GM12878 (cell line): ENCODE measurements around the gene CHSY3. TPM values are rescaled to one million over a fixed set of nuclear protein-coding genes. Genes with fewer than 3 reads are reported as not detected.

ENCODE experiments used
- ATAC-seq: fragments of 200-7000 bp; cut with Tn5 transposase; 3 replicates; pipeline ENCODE4 v1.9.1; 2020; ENCODE audit warnings: mild to moderate bottlenecking, moderate library complexity
- BruUV-seq: library from RNA; stranded (reverse); fragments of 400-500 nt; replicated peaks from 2 replicates; lab custom pipeline; 2021; lab: Mats Ljungman, UMichigan
- CTCF ChIA-PET: fragments of 300-600 bp; sonication (Branson Sonifier 250); formaldehyde crosslinking; extraction: SDS; loops from one replicate; lab custom pipeline; 2021; ENCODE audit warnings: inconsistent platforms; lab: Yijun Ruan, JAX
- POLR2A ChIA-PET: fragments of 350-600 bp; formaldehyde crosslinking; extraction: SDS; loops from one replicate; lab custom pipeline; 2021; ENCODE audit warnings: inconsistent platforms; lab: Charles Lee
- RAD21 ChIA-PET: fragments of 300-600 bp; sonication (Branson Sonifier 250); formaldehyde crosslinking; loops from one replicate; lab custom pipeline; 2023; ENCODE audit warnings: antibody characterized with exemption; ENCODE audit not compliant: unreplicated experiment; lab: Charles Lee
- SMC1A ChIA-PET: fragments of 300-600 bp; sonication (Branson Sonifier 250); formaldehyde crosslinking; loops from one replicate; lab custom pipeline; 2023; ENCODE audit not compliant: unreplicated experiment, uncharacterized antibody; lab: Charles Lee
- DNase-seq: peaks from one replicate; pipeline ENCODE4 v3.0.0-alpha.2; 2011; ENCODE audit warnings: low read depth, low spot score
- FAIRE-seq: peaks from 3 replicates; lab custom pipeline; 2011; peaks lifted over from hg19 to GRCh38; lab: Jason Lieb, UNC
- H2AFZ ChIP-seq: 2 replicates; pipeline ENCODE4 v1.6.0; 2011; ENCODE audit warnings: low read depth, low read length, control low read depth; ENCODE audit not compliant: control insufficient read depth
- H3K27ac ChIP-seq: 2 replicates; pipeline ENCODE4 v1.5.1; 2011; ENCODE audit warnings: control low read depth; ENCODE audit not compliant: control insufficient read depth, insufficient read depth
- H3K27me3 ChIP-seq, 2 experiments: replicated peaks in 1 of 2; 2 replicates each; pipeline versions ENCODE4 v1.6.0 to v1.6.1; 2011; ENCODE audit warnings: low read length in 1 of 2; ENCODE audit not compliant: control insufficient read depth in 2 of 2, insufficient read depth in 2 of 2
- H3K36me3 ChIP-seq, 2 experiments: 2 replicates each; pipeline ENCODE4 v1.5.1; 2011; ENCODE audit warnings: low read length in 1 of 2; ENCODE audit not compliant: control insufficient read depth in 2 of 2, insufficient read depth in 2 of 2
- H3K4me1 ChIP-seq: 2 replicates; pipeline ENCODE4 v1.6.1; 2011; ENCODE audit warnings: mild to moderate bottlenecking, low read length, moderate library complexity, mixed read lengths; ENCODE audit not compliant: control insufficient read depth, insufficient read depth
- H3K4me2 ChIP-seq: 2 replicates; pipeline ENCODE4 v1.6.0; 2011; ENCODE audit warnings: control low read depth; ENCODE audit not compliant: control insufficient read depth, insufficient read depth
- H3K4me3 ChIP-seq: fragments of 200-600 bp; sonication (generic); 2 replicates; pipeline ENCODE4 v1.5.1; 2016
- H3K79me2 ChIP-seq: 2 replicates; pipeline ENCODE4 v1.6.0; 2011; ENCODE audit warnings: low read length; ENCODE audit not compliant: control insufficient read depth, insufficient read depth
- H3K9ac ChIP-seq: 2 replicates; pipeline ENCODE4 v1.8.0; 2011; ENCODE audit warnings: low read length, control low read depth, mixed read lengths; ENCODE audit not compliant: control insufficient read depth, insufficient read depth
- H3K9me3 ChIP-seq: replicated peaks from 3 replicates; pipeline ENCODE4 v1.5.1; 2011; ENCODE audit warnings: mild to moderate bottlenecking, low read length; ENCODE audit not compliant: control insufficient read depth, insufficient read depth
- H4K20me1 ChIP-seq: 2 replicates; pipeline ENCODE4 v1.6.0; 2011; ENCODE audit not compliant: control insufficient read depth, insufficient read depth
- ATF2 ChIP-seq: IDR thresholded peaks from 2 replicates; pipeline ENCODE4 v1.6.1; 2012; ENCODE audit warnings: low read length, inconsistent platforms
- BCLAF1 ChIP-seq: fragments of 450-650 bp; IDR thresholded peaks from 2 replicates; pipeline ENCODE4 v1.6.1; 2017; ENCODE audit warnings: antibody characterized with exemption, mild to moderate bottlenecking, moderate library complexity
- CREM ChIP-seq: IDR thresholded peaks from 2 replicates; pipeline ENCODE4 v1.6.1; 2014; ENCODE audit warnings: antibody characterized with exemption, low read depth
- CTCF ChIP-seq, 3 experiments: IDR thresholded peaks in 2 of 3; conservative IDR thresholded peaks in 1 of 3; 2 replicates each; pipeline ENCODE4 v1.5.1; 2011; ENCODE audit warnings: low read depth in 3 of 3, low read length in 3 of 3, mild to moderate bottlenecking in 3 of 3, control low read depth in 2 of 3, moderate library complexity in 2 of 3, inconsistent platforms in 1 of 3, mixed read lengths in 1 of 3; ENCODE audit not compliant: control insufficient read depth in 2 of 3, insufficient read depth in 1 of 3; ENCODE audit errors: extremely low read depth in 1 of 3
- E2F8 ChIP-seq: fragments of 450-650 bp; IDR thresholded peaks from 2 replicates; pipeline ENCODE4 v1.6.1; 2018; ENCODE audit warnings: mild to moderate bottlenecking, low read depth, moderate library complexity; ENCODE audit not compliant: partially characterized antibody
- GABPA ChIP-seq: IDR thresholded peaks from 2 replicates; pipeline ENCODE4 v1.6.1; 2014; ENCODE audit warnings: antibody characterized with exemption, low read depth, mild to moderate bottlenecking, inconsistent platforms
- HDGF ChIP-seq: fragments of 450-650 bp; IDR thresholded peaks from 2 replicates; pipeline ENCODE4 v1.6.1; 2016; ENCODE audit warnings: antibody characterized with exemption
- MTA3 ChIP-seq: IDR thresholded peaks from 2 replicates; pipeline ENCODE4 v1.6.1; 2012; ENCODE audit warnings: low read length, inconsistent platforms, borderline replicate concordance
- RAD21 ChIP-seq: IDR thresholded peaks from 2 replicates; pipeline ENCODE4 v1.6.1; 2011; ENCODE audit warnings: mild to moderate bottlenecking, low read depth, low read length, moderate library complexity; ENCODE audit not compliant: insufficient read depth
- SMC3 ChIP-seq: IDR thresholded peaks from 2 replicates; pipeline ENCODE4 v1.6.1; 2011; ENCODE audit warnings: low read length, improper control_type of control experiment, borderline replicate concordance
- SPI1 ChIP-seq: IDR thresholded peaks from 2 replicates; pipeline ENCODE4 v1.6.1; 2011; ENCODE audit warnings: low read depth, mild to moderate bottlenecking, low read length, moderate library complexity, borderline replicate concordance; ENCODE audit not compliant: insufficient read depth
- SRF ChIP-seq, 2 experiments: IDR thresholded peaks; 2 replicates each; pipeline ENCODE4 v1.6.1; 2011; ENCODE audit warnings: low read depth in 2 of 2, low read length in 2 of 2, mild to moderate bottlenecking in 1 of 2, moderate library complexity in 1 of 2
- YY1 ChIP-seq: IDR thresholded peaks from 2 replicates; pipeline ENCODE4 v1.6.1; 2011; ENCODE audit warnings: low read depth, mild to moderate bottlenecking, low read length
- ZZZ3 ChIP-seq: IDR thresholded peaks from 2 replicates; pipeline ENCODE4 v1.6.1; 2011; ENCODE audit warnings: low read depth; ENCODE audit not compliant: control insufficient read depth, insufficient read length
- WGBS: methylation state at CpG from one replicate; pipeline ENCODE4 v1.1.6; 2016; ENCODE audit warnings: low lambda C conversion rate; ENCODE audit not compliant: insufficient replicate concordance, insufficient coverage; ENCODE audit errors: missing lambda C conversion rate; 5-methylcytosine and 5-hydroxymethylcytosine counted together
- in situ Hi-C: fragments of 300-500 bp; cut with MboI; formaldehyde crosslinking; loops from 9 replicates; pipeline ENCODE4 v1.14.3; 2018; ENCODE audit warnings: mixed read lengths
- intact Hi-C: fragments of 100-400 bp; cut with micrococcal nuclease; formaldehyde crosslinking; loops from one replicate; pipeline ENCODE4 v1.14.2; 2022; ENCODE audit not compliant: unreplicated experiment
- polyA plus RNA-seq, 11 experiments: library from polyadenylated mRNA; depleted of rRNA in 4 of 11; unstranded in 6 of 11; stranded (reverse) in 5 of 11; fragments of >200 nt; fragmentation: Nextera tagmentation in 4 of 11; fragmentation: Illumina TruSeq in 1 of 11; extraction: Ambion mirVana in 4 of 11; extraction: Trizol in 1 of 11; gene quantifications; 1 replicate in 1 of 11; 2 replicates in 10 of 11; pipeline versions ENCODE4 v1.2.1 to v1.2.3, GENCODE V29; 2011 to 2016; ENCODE audit warnings: inconsistent platforms in 2 of 11, missing spikeins in 2 of 11, low read depth in 1 of 11
- total RNA-seq, 4 experiments: library from RNA; depleted of rRNA in 3 of 4; stranded (reverse); fragments of >200 nt in 3 of 4; fragmentation: Illumina TruSeq in 1 of 4; extraction: Trizol in 1 of 4; gene quantifications; 2 replicates each; pipeline versions ENCODE4 v1.2.1 to v1.2.3, GENCODE V29; 2013 to 2021

Gene CHSY3
- total and polyA plus RNA-seq, 10 of the 15 experiments (the other 5 are each of a cell fraction or from before 2014, with no cell fraction given) = not detected

GRCh38 chr5:130141659-130142320, 237.5 kb downstream of the CHSY3 start:
- Histone ChIP-seq H4K20me1 (no peaks in the 10 kb centered on the region), H3K9ac (no peak overlapping the region), H3K27ac (no peak overlapping the region), H3K4me3 (no peak overlapping the region), H3K9me3 (no peaks in the 10 kb centered on the region), H3K27me3 (no peaks in the 10 kb centered on the region), H3K4me1 (no peaks in the 10 kb centered on the region), H3K36me3 (no peaks in the 10 kb centered on the region), H2AFZ (no peak overlapping the region), H3K79me2 (no peaks in the 10 kb centered on the region), H3K4me2 (no peak overlapping the region)
- WGBS = 27% methylated on average over 3 of the region's 3 CpGs
- ChIA-PET RAD21 (interaction anchor here (0.9 to 2.9 kb wide), 7 partner anchors 26 to 370 kb away, joined by 3 to 12 read pairs (median 4); no protein-coding TSS in a partner anchor), CTCF (interaction anchor here (0.6 to 4.9 kb wide), 13 partner anchors 13 to 370 kb away, joined by 3 to 66 read pairs (median 5); no protein-coding TSS in a partner anchor), SMC1A (interaction anchor here (0.6 to 3.1 kb wide), 8 partner anchors 17 to 371 kb away, joined by 3 to 30 read pairs (median 4); no protein-coding TSS in a partner anchor), POLR2A (no interaction called here)
- DNase-seq (no peak), FAIRE-seq (no peak), ATAC-seq (peak; percentile 90)
- in situ Hi-C loops (no loop called here), intact Hi-C loops (loop anchor here (1.0 to 2.0 kb wide), 2 partner anchors 32 to 371 kb away; no protein-coding TSS in a partner anchor)
- TF ChIP-seq HDGF (no peak), RAD21 (peak; percentile 51), ATF2 (no peak), ZZZ3 (no peak), SRF (IDR thresholded peaks at IDR 0.05; ENCODE audit: low read depth in 2 of 2, low read length in 2 of 2) (no peak), BCLAF1 (no peak), CREM (no peak), CTCF (IDR thresholded peaks at IDR 0.05 in 2 of 3, conservative IDR thresholded peaks at IDR 0.05 in 1 of 3; ENCODE audit: control insufficient read depth in 2 of 3, extremely low read depth in 1 of 3, insufficient read depth in 1 of 3, low read depth in 3 of 3, low read length in 3 of 3) (peak; percentile 61 to 68 (median 66)), MTA3 (no peak), E2F8 (no peak), SPI1 (no peak), GABPA (no peak), SMC3 (peak; percentile 45), YY1 (peak; percentile 48; the same call in 1 of the 2 replicates)
- no TSS peak for BruUV-seq
